OCI-LY7 (cell line): Measurements from ENCODE around the gene SDCCAG8.

Source experiments
- EZH2phosphoT487 ChIP-seq: fragments of 200-600 bp; sonication (generic); IDR thresholded peaks from 2 replicates; pipeline ENCODE4 v1.6.1; 2018; ENCODE audit warnings: low read depth, borderline replicate concordance, mild to moderate bottlenecking, mixed run types, antibody characterized with exemption, low read length, moderate library complexity, mixed read lengths
- TF ChIP-seq, protein P1 (sequence below): fragments of 200-600 bp; sonication (generic); conservative IDR thresholded peaks from 2 replicates; pipeline ENCODE4 v1.5.1; 2014; ENCODE audit warnings: mild to moderate bottlenecking, antibody characterized with exemption, low read length, moderate library complexity, mixed read lengths

DNA sequence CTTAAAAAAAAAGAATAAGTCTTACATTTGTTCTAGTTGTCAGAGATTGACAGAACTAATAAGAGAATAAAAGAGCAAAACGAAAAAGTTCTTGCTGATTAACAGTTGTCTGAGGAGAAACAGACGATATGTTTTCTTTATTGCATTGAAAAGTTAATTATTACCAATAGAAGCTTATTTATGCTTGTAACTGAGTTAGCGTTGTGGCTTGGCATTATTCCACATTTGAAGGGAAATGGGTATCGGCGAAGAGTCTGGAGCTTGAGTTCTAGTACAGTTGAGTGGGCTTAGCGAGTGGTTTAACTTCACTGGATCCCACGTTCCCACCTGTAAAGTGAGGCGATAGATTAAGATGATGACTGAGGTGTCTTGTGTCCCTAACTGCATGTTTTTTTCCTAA is 109.0 kb downstream of the SDCCAG8 start:
- TF ChIP-seq EZH2phosphoT487 = no peak
- TF ChIP-seq, protein P1, sequence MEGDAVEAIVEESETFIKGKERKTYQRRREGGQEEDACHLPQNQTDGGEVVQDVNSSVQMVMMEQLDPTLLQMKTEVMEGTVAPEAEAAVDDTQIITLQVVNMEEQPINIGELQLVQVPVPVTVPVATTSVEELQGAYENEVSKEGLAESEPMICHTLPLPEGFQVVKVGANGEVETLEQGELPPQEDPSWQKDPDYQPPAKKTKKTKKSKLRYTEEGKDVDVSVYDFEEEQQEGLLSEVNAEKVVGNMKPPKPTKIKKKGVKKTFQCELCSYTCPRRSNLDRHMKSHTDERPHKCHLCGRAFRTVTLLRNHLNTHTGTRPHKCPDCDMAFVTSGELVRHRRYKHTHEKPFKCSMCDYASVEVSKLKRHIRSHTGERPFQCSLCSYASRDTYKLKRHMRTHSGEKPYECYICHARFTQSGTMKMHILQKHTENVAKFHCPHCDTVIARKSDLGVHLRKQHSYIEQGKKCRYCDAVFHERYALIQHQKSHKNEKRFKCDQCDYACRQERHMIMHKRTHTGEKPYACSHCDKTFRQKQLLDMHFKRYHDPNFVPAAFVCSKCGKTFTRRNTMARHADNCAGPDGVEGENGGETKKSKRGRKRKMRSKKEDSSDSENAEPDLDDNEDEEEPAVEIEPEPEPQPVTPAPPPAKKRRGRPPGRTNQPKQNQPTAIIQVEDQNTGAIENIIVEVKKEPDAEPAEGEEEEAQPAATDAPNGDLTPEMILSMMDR = no peak
